Fibroblast of the aortic adventitia (primary cell): ENCODE data around the gene OR7A5. TPM values are rescaled to one million over a fixed set of nuclear protein-coding genes. Genes with fewer than 3 reads are reported as not detected.
"Not testable (repeated sequence)": the region's sequence is repeated elsewhere in the genome, so short reads cannot be mapped to it uniquely, and the experiment has no call there.

Experiments
- DNase-seq: peaks from one replicate; pipeline ENCODE4 v3.0.0-alpha.2; 2010; ENCODE audit warnings: low read depth
- H3K4me3 ChIP-seq: 2 replicates; pipeline ENCODE4 v1.5.1; 2011; ENCODE audit warnings: low read depth, mild to moderate bottlenecking, control low read depth, low read length, moderate library complexity
- total RNA-seq: library from RNA; depleted of rRNA; stranded (reverse); fragments of >200 nt; gene quantifications from 2 replicates; pipeline ENCODE4 v1.2.3, GENCODE V29; 2012; ENCODE audit warnings: low replicate concordance
- TF ChIP-seq, protein P1 (sequence below): IDR thresholded peaks from 2 replicates; pipeline ENCODE4 v1.5.1; 2011; ENCODE audit warnings: mild to moderate bottlenecking, low read length, control low read depth, inconsistent platforms; ENCODE audit not compliant: insufficient read depth

The OR7A5 gene
- total RNA-seq, 1 donor, result not detected

- TF ChIP-seq, protein P1, sequence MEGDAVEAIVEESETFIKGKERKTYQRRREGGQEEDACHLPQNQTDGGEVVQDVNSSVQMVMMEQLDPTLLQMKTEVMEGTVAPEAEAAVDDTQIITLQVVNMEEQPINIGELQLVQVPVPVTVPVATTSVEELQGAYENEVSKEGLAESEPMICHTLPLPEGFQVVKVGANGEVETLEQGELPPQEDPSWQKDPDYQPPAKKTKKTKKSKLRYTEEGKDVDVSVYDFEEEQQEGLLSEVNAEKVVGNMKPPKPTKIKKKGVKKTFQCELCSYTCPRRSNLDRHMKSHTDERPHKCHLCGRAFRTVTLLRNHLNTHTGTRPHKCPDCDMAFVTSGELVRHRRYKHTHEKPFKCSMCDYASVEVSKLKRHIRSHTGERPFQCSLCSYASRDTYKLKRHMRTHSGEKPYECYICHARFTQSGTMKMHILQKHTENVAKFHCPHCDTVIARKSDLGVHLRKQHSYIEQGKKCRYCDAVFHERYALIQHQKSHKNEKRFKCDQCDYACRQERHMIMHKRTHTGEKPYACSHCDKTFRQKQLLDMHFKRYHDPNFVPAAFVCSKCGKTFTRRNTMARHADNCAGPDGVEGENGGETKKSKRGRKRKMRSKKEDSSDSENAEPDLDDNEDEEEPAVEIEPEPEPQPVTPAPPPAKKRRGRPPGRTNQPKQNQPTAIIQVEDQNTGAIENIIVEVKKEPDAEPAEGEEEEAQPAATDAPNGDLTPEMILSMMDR, result peak; percentile 45
Measured at GRCh38 chr19:14786421-14786851, 48.5 kb downstream of the OR7A5 start.

GRCh38 chr19:14785102-14785793 is 49.7 kb downstream of the OR7A5 start:
- DNase-seq, H3K4me3 ChIP-seq: not testable (repeated sequence)

More at GRCh38 chr19:14786421-14786851, 48.5 kb downstream of the OR7A5 start:
- H3K4me3 ChIP-seq, result no peak overlapping the region
- DNase-seq, result no peak

DNA sequence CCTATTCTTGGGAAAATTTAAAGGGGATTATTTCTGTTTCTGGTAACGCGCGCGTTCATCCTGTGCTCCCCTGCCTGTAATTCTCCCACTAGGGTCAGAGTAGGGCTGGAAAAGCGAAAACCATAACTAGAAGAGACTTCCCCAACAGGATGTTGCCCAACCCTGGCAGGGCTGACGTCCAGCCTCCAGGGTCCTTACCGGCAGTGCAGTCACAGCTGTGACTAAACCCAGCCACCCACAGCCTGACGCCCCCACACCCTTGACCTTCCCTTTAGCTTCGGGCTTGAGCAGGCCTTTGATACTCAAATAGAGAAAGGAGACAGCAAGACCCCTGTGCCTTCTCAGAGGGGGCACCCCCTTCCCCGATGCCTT is 50.3 kb downstream of the OR7A5 start:
- not testable (repeated sequence) for H3K4me3 ChIP-seq, DNase-seq

- not testable (repeated sequence) for DNase-seq, H3K4me3 ChIP-seq
Measured at GRCh38 chr19:14783410-14783998, 51.5 kb downstream of the OR7A5 start.

GRCh38 chr19:14782626-14783409 is 52.2 kb downstream of the OR7A5 start:
- TF ChIP-seq, protein P1, result no peak
- H3K4me3 ChIP-seq, result no peak overlapping the region
- DNase-seq, result no peak

GRCh38 chr19:14781713-14782536 is 53.1 kb downstream of the OR7A5 start:
- DNase-seq, result not testable (repeated sequence)

GRCh38 chr19:14780622-14781225 is 54.3 kb downstream of the OR7A5 start:
- H3K4me3 ChIP-seq, DNase-seq: not testable (repeated sequence)

More at GRCh38 chr19:14781713-14782536, 53.1 kb downstream of the OR7A5 start:
- not testable (repeated sequence) for H3K4me3 ChIP-seq

DNA sequence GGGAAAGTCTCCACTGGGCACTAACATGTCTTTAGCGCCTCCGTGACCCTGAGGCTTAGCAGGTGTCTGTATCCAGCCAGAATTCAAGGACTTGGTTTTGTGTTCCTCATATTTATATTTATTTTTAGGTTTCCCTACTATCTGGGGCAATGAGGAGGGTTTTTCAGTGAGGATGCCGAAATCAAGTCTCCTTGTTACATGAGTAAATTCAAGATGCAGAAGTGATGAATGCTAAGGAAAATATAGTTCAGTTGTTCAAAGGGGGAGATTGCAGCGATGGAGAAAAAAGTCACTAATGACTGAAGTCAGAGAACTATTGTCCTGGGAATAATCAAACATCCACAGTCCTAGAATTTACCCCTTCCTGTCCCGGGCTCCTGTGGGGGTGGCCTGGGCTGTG is 55.8 kb downstream of the OR7A5 start:
- H3K4me3 ChIP-seq, result no peak overlapping the region
- TF ChIP-seq, protein P1, result no peak
- DNase-seq, result no peak

GRCh38 chr19:14778110-14778845 is 56.7 kb downstream of the OR7A5 start, which contains the start of gene ADGRE2:
Gene ADGRE2 (minus strand): TSS chr19:14778560. CDS start chr19:14776756, 1,804 bp downstream.
- not testable (repeated sequence) for DNase-seq, H3K4me3 ChIP-seq

DNA sequence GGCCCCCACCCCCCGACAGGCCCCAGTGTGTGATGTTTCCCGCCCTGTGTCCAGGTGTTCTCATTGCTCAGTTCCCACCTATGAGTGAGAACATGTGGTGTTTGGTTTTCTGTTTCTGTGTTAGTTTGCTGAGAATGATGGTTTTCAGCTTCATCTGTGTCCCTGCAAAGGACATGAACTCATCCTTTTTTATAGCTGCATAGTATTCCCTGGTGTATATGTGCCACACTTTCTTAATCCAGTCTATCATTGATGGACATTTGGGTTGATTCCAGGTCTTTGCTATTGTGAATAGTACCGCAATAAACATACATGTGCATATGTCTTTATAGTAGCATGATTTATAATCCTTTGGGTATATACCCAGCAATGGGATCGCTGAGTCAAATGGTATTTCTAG is 57.3 kb downstream of the OR7A5 start:
- not testable (repeated sequence) for H3K4me3 ChIP-seq, DNase-seq
